NT2/D1 (cell line): ENCODE data around the gene PALLD.

Experiments
- YY1 ChIP-seq: IDR thresholded peaks from 2 replicates; pipeline ENCODE4 v1.6.1; 2011; ENCODE audit not compliant: insufficient read length, insufficient read depth
- ZNF274 ChIP-seq: IDR thresholded peaks from 2 replicates; pipeline ENCODE4 v1.6.1; 2011; ENCODE audit warnings: mild to moderate bottlenecking, low read depth, low read length

DNA sequence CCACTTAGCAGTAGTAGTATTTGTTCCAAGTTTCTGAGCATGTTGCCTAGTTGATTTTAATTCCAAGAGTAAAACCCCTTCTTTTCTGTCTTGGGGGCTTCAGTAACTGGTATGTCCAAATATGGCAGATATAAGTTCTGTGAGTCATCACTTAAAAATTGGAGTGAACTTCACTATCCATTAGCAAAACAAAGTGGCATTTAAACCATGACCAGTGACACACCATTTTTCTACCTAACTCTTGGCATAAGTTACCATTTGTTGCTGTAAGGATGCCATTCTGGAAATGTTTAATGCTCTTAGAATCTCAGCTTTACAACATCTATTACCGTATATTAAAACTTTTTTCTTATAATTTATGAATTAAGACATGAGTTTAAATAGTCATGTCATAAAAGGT, 411.2 kb downstream of the PALLD start:
- TF ChIP-seq YY1 (no peak), ZNF274 (no peak)
